Limb (tissue), 2 donors: ENCODE data around the gene TGM1.
A peak's percentile ranks its signal among the peaks of the same experiment; 100 is the strongest.

Experiments
- DNase-seq, 2 donors: peaks; one replicate each; pipeline ENCODE4 v3.0.0-alpha.2; 2016; ENCODE audit errors: extremely low spot score in 2 of 2

The TGM1 gene

DNA sequence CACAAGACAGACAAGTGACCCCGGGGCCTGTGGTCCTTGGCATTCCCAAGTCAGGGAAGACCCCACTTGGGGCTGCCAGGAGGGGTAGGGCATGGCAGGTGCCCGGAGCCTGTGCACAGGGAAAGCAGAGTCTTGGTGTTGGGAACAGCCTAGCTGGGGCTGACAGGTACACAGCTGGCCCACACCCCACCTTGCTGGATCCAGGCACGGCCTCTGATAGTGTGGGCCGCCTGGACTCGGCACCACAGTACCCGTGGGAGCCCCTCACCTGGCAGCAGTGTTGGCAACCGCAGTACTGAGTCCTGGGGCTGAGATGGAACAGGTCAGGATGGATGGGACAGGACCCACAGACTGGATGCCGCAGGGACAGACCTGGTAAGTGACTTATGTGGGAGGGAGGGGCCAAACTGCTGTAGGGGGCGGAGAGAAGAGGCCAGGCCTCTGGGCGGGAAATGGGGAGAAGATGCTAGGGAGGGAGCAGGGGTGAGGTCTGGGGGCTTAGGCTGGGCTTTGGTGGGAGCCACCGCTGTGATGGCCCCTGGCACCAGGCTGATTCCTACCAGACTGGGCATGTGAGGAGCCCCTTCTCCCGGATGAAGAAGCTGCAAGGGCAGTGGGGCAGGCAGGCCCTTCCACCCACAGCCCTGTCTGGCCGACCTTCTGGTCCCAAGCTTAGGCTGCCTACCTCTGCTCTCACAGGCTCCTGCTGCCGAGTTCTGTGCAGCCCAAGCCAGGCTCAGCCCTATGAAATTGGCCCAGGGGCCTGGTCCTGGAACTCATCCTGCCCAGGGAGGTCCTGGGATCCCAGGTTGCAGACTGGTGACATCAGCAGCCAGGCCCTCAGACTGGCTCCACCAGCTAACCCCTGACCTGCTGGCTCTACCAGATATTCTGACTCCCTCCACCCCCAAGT lies at the start of gene TGM1:
TGM1 (minus strand) TSS at position 357 of the 913 bp plus-strand sequence. CDS start 825 bp downstream, outside the sequence.
- DNase-seq = no peak

DNA sequence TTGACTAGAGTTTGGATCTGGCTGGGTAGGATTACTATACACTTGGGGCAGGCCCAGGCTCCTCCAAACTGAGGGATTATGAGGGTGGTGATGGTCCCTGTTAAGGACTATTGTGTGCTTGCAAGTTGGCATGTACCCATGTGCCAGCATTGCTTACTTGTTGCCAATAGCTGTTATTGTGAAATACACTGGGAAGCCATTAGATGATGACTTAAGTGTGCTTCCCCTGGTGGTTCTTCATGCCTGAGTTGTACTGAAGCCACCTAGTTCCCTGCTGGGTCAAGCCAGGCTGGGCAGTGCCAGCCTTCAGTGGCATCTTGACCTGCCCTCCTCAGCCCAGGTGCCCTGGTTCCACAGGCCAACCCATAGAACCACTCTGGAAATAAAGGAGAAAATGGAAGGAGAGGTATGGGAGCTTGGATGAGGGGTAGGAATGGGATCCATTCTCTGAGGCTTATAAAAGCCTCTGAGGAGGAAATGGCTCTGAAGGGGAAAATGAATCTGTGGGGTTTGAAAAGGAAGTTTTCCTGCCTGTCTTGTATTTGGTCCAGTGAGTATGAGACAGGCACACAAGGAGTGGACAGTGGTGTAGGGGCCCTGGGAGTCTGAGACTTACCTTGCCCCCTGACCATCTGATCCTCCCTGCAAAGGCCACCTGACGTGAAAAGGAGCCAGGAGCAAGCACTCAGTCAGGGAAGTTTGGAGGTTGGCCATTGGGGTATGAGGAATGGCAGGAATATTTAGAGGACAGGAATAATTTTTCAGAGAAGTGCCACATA lies 49.0 kb upstream of the TGM1 start:
- DNase-seq = no peak

DNA sequence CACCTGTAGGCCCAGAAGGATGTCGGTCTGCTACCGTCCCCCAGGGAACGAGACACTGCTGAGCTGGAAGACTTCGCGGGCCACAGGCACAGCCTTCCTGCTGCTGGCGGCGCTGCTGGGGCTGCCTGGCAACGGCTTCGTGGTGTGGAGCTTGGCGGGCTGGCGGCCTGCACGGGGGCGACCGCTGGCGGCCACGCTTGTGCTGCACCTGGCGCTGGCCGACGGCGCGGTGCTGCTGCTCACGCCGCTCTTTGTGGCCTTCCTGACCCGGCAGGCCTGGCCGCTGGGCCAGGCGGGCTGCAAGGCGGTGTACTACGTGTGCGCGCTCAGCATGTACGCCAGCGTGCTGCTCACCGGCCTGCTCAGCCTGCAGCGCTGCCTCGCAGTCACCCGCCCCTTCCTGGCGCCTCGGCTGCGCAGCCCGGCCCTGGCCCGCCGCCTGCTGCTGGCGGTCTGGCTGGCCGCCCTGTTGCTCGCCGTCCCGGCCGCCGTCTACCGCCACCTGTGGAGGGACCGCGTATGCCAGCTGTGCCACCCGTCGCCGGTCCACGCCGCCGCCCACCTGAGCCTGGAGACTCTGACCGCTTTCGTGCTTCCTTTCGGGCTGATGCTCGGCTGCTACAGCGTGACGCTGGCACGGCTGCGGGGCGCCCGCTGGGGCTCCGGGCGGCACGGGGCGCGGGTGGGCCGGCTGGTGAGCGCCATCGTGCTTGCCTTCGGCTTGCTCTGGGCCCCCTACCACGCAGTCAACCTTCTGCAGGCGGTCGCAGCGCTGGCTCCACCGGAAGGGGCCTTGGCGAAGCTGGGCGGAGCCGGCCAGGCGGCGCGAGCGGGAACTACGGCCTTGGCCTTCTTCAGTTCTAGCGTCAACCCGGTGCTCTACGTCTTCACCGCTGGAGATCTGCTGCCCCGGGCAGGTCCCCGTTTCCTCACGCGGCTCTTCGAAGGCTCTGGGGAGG lies 47.9 kb upstream of the TGM1 start, which contains the start of gene LTB4R:
LTB4R (plus strand) TSS at position 857 of the 959 bp plus-strand sequence. CDS start 4,150 bp downstream, outside the sequence.
- peak; percentile 72 to 81 for DNase-seq

DNA sequence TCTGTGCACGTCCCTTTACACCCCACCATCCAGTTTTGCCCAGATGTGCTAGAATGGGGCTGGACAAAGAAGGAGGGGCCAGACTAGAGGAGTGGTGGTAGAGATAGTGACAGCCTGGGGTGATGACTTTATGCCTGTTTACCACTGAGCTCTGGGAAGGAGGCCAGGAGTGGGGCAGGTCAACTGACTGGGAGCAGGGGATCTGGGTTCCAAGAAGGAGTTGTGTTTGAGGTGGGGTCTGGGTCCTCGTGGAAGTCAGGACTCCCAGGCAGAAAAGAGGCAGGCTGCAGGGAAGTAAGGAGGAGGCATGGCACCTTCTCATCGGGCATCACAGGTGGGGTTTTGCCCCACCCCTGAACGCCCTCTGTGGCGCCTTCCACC lies 47.3 kb upstream of the TGM1 start:
- DNase-seq = no peak

DNA sequence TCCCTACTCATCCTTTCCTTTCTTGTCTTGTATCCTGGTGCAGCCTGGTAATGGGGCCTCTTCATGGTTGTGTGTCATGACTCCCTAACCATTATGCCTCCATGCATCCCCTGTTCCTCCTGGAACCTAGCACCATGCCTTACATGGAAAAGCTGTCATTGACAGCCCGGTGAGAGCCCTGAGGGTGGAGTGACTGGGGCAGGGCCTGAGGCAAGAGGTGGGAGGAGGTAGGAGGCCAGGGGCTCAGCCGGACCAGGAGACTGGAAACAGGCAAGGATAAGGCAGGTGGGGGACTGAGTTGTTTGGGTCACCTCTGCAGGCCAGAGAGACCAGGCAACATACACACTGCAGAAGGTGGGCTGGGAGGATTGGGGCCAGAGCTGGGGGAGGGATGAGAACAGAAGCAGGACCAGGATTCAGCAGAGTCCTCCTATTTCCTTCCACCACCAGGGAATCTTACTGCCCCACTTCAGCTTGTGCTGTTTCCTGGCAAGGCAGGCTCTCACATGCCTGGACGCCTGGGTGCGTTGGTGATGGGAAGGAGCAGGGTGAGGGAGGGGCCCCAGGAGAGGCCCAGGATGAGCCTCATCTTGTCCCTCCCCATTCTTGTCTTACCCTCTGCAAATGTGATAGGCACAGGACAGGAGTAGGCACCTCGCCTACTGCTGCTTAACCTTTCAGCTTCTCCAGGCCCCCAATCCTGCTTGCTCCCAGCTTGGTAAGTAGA lies 46.7 kb upstream of the TGM1 start, which contains the start of gene LTB4R2:
LTB4R2 (plus strand) TSS at position 603 of the 727 bp plus-strand sequence. CDS start 525 bp downstream, outside the sequence.
- DNase-seq = no peak

DNA sequence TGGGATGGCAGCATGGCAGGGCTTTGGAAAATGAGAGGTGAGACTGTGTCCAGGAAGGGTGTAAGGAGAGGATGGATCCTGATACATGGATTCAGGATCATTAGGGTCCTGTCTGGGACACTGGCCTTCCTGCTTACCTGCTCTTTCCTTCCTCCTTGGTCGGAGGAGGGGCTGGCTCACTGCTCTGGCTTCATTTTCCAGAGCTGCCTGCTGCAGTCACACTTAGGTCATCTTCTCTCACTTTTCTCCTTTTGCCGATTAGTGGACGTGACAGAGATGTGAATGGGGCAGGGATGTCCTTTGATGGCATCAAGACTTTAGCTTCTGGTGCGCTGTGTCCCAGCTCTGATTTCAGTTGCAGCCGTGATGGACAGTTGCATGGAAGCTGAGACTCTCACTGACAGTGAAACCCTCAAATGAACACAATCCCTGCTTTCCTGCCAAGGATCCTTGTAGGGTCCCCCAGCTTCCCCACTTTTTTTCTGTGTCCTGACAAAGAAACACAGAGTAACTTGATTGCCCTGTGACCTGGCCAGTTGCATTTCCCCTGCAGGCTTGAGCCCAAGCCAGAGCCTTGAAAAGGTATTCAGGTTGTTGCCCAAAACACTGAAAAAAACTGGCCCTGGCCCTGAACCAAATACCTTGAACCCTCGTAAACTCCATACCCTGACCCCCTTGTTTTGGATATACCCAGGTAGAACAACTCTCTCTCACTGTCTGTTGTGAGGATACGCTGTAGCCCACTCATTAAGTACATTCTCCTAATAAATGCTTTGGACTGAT lies 45.6 kb upstream of the TGM1 start:
- DNase-seq = no peak

DNA sequence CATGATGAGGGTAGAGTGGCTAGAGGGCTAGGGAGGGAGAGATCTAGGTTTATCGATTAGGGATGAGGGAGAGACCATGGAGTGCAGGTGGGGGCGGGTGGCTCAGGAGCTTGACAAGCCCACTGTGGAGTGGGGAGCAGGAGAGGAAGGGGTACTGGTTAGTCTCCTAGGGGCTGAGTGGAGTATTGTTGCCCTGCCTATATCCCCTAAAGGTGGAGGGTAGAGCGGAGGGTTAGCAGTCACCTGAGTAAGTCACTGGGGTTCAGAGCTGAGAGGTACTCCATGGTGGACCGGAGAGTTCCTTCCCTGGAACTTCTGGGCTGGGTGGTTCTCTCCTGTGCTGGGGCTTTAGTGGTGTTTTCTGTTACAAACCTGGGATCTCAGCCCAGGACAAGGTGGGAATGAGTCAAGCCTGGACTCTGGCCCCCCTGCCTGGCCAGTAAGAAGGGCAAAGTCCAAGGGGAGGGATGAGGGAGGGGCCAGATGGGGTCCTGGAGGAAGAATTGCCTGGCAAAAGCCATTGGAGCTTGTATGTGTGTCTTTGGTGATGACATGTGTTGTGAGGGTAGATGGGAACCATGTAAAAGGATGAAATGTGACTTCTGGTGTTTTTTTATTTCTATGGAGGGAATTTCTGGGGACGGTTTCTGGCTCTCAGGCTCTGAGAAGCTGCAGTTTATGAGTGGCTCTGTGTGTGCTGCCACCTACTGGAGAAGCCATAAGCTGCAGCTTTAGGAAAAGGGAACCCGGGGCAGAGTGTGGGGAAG lies 44.8 kb upstream of the TGM1 start, which contains the start of gene CIDEB:
CIDEB (minus strand) TSS at position 403 of the 767 bp plus-strand sequence; CDS start at position 284, 119 bp downstream.
- DNase-seq = peak; percentile 43 to 70

DNA sequence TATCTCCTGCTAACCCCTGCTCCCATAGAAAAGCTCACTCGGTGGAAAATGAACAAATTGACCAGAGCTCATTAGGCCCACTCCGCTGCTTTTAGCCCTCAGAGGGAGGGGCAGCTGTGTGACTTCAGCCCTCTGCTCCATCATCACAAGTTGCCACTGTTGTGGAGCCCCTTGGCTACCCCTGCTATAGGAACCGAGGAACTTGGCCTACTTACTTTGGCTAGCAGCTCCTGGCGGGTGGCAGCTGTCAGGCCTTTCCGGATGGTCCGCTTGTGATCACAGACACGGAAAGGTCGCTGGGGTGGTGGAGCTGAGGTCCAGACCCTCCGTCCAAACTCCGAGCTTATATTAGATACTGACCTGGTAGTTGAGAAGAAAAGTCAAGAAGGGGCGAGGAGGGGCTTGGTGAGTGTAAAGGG lies 44.2 kb upstream of the TGM1 start:
- no peak for DNase-seq

DNA sequence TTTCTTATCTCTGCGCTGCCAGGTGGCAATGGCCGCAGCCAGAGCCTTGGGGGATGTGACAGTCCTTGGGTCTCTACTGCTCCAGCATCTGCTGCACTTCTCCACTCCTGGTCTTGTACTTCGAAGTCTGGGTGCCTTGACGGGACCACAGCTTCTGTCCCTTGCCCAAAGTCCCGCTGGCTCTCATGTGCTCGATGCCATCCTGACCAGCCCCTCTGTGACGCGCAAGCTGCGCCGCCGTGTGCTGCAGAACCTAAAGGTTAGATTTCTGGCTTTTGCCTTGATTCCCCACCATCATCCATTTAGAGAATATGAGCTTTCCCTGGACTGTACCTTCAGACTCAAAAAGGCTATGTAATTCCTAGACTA lies 41.0 kb upstream of the TGM1 start:
- DNase-seq = no peak

DNA sequence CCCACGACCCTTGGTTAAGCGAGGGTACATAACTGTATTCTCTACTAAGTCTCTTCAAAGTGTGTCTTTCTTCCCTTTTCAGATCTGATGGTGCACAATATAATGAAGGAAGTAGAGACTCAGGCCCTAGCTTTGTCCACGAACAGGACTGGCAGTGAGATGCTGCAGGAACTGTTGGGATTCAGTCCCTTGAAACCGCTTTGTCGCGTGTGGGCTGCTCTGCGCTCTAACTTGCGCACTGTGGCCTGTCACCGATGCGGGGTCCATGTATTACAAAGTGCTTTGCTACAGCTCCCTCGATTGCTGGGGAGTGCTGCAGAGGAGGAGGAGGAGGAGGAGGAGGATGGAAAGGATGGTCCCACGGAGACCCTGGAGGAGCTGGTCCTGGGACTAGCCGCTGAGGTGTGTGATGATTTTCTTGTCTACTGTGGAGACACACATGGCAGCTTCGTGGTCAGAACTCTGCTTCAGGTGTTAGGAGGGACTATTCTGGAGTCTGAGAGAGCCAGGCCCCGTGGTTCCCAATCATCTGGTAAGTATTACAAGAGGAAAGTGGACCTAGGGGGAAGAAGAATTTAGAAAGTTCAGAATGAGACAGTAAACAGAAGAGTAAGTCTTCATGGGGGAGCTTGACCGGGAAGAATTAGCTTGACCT lies 37.5 kb upstream of the TGM1 start:
- no peak for DNase-seq

DNA sequence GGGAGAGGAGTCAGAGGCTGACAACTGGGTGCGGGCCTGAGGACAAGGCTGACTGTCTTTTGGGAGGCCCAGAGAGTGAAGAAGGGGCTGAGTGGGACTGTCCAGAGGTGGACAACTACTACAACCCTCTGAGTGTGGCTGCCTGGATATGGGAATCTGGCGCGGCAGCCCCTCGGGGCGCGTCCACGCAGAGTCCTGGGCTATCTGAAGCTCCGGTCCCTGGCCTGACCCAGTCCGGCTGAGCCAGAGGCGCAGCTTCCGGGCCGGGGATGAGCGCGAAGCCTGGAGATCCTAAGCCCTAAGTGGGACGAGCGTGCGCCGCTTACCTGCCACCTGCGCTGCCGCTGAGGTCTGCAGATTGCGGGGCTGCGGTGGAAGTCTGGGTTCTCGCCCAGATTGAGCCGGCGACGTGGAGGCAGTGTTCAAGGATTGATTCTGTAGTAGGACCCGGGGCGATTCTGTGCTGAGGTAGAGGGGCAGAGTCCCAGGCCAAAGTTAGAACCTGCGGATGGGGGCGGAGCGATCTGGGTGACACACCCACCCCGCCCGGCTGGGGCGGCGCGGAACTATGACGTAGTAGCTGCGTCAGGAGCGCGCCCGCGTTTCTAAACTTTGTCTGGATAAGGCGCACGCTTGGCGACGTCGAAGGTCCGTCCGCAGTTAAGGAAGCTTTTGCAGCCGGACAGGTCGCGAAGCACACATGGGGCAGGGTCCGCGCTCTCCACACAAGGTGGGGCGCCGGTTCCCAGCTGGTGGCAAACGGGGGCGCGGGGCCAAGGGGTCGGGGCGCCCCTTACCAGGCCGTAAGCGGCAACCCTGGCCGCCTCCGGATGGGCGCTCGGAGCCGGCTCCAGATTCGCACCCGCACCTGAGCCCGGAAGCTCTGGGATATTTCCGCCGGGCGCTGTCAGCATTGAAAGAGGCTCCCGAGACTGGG lies 36.5 kb upstream of the TGM1 start, which contains the start of the genes DHRS1 and NOP9:
DHRS1 (minus strand) TSS at position 526 of the 937 bp plus-strand sequence. CDS start 674 bp downstream, outside the sequence.
NOP9 (plus strand) TSS at position 596 of the 937 bp plus-strand sequence; CDS start at position 701, 105 bp downstream.
- DNase-seq = peak; percentile 91 to 96

DNA sequence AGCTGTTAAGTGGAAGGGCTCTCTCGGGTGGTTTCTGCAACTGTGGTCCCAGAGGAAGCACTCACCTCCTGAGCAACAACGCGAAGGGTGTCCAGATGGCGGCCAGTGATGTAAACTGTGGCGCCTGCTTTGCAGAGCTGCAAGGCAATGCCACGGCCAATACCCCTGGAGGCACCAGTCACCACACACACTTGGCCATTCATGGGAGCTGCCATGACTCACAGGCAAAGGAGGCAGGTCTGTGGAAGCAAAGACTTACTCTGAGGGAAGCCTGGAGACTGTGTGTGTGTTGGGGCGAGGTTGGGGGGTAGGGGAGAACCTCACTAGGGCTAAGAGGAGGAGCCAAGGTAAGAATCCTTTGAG lies 35.9 kb upstream of the TGM1 start:
- DNase-seq = no peak

DNA sequence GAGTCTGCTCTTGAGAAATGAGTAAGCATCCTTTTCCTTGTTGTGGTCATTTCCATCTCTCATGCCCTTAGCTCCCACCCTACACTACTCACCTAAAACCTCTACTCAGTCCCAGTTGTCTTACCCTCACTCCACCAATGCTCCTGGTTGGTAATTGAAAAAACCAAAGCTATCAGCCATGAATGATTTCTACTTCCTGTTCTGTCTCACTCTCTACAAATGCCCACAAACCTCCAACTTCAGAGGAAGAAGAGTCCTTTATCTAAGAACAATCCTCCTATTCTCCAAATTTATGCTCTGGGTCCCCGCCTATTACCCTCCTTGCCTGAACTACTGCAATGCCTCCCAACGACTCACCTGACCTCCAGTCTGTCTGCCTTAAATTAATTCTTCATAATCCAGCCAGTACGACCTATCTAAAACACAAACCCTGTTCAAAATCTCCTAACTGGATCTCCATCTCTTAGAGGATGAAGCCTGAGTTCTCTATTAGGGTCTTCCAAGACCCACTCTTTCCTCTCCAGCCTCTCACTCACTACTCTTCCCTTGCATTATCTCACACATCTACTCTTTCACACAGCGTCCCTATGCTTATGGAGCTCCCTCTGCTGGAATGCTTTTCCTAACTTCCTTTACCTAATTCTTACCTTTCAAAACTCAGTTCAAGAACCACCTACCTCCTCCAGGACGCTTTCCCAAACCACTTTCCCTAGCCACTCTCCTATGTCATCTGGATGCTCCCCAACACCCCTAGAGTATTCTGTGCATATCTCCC lies 34.4 kb upstream of the TGM1 start:
- no peak for DNase-seq

DNA sequence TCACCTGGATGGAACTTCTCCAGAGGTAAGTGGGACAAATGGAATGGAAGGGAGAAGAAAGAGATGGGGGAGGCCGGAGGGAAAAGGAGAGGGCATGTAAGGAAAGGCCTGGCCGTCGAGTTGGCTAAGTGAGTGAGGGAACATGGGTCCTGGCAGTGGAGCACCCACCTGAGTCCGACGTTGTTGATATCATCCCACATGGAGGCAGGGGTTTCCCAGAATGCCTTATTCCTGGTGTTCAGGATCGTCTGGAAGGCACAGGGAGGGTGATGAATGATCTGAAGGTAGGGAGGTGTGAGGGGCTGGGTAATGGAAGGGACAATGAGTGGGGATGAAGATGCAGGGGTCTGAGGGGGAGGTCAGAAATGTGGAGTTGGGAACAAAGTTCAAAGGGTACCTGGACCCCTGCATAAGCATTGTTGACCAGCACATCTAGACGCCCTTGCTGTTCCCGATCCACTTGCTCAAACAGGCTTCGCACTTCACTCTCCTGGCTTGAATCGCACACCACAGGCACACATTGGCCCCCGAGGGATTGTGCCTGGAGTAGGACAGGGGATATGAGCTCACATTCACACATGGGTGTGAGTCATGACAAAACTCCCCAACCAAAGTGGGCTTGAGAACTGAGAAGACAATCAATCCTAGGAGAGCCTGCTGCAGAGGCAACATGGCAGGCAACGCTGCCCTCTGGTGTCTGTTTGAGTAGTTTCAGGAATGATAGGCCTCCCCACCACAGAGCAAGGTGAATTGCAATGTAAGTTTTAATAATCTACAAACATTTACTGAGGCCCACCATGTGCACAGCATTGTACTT lies 33.6 kb upstream of the TGM1 start:
- DNase-seq = peak; percentile 71 to 79

DNA sequence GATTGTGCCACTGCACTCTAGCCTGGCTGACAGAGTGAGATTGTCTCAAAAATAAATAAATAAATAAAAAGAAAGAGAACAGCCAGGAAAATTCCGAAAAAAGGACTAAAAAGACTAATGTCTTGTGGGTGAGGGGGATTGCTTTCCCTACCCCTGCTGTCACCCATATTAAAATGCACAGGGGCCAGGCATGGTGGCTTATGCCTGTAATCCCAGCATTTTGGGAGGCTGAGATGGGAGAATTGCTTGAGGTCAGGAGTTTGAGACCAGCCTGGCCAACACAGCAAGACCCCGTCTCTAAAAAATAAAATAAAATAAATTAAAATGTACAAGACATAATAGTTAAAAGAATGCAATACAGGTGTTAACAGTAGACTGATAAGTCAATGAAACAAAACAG lies 30.5 kb upstream of the TGM1 start:
- no peak for DNase-seq
